ENCODE data around the gene SMIM5.

The SMIM5 gene

GRCh38 chr17:75639771-75640555 lies 6.7 kb downstream of the SMIM5 start:
- no peak for DNase-seq (ENCODE audit: low read depth in 1 of 2, low spot score in 1 of 2)

- DNase-seq (ENCODE audit: low read depth in 1 of 2, low spot score in 1 of 2), result no peak
These were observed 7.4 kb downstream of the SMIM5 start for GRCh38 chr17:75640556-75641119.

GRCh38 chr17:75641343-75641742 lies 8.1 kb downstream of the SMIM5 start:
- no peak for DNase-seq (ENCODE audit: low read depth in 1 of 2, low spot score in 1 of 2)

GRCh38 chr17:75642182-75642783 lies 9.0 kb downstream of the SMIM5 start:
- DNase-seq (ENCODE audit: low read depth in 1 of 2, low spot score in 1 of 2), result no peak

- DNase-seq (ENCODE audit: low read depth in 1 of 2, low spot score in 1 of 2), result no peak
These were observed 9.8 kb downstream of the SMIM5 start for GRCh38 chr17:75642784-75643642.

GRCh38 chr17:75643643-75644017 lies 10.4 kb downstream of the SMIM5 start:
- no peak for DNase-seq (ENCODE audit: low read depth in 1 of 2, low spot score in 1 of 2)

GRCh38 chr17:75645501-75645888 lies 12.3 kb downstream of the SMIM5 start:
- no peak for DNase-seq (ENCODE audit: low read depth in 1 of 2, low spot score in 1 of 2)

GRCh38 chr17:75645889-75646637 lies 12.8 kb downstream of the SMIM5 start:
- DNase-seq (ENCODE audit: low read depth in 1 of 2, low spot score in 1 of 2), result no peak

GRCh38 chr17:75646638-75646992 lies 13.4 kb downstream of the SMIM5 start:
- DNase-seq (ENCODE audit: low read depth in 1 of 2, low spot score in 1 of 2), result no peak

GRCh38 chr17:75647061-75647460 lies 13.8 kb downstream of the SMIM5 start:
- DNase-seq (ENCODE audit: low read depth in 1 of 2, low spot score in 1 of 2), result no peak

- no peak for DNase-seq (ENCODE audit: low read depth in 1 of 2, low spot score in 1 of 2)
These were observed 14.7 kb downstream of the SMIM5 start for GRCh38 chr17:75647921-75648320.

GRCh38 chr17:75649687-75650086 lies 16.5 kb downstream of the SMIM5 start:
- DNase-seq (ENCODE audit: low read depth in 1 of 2, low spot score in 1 of 2), result no peak

GRCh38 chr17:75650874-75651273 lies 17.6 kb downstream of the SMIM5 start:
- DNase-seq (ENCODE audit: low read depth in 1 of 2, low spot score in 1 of 2), result no peak

GRCh38 chr17:75652341-75652740 lies 19.1 kb downstream of the SMIM5 start:
- DNase-seq (ENCODE audit: low read depth in 1 of 2, low spot score in 1 of 2), result no peak

- no peak for DNase-seq (ENCODE audit: low read depth in 1 of 2, low spot score in 1 of 2)
These were observed 19.8 kb downstream of the SMIM5 start for GRCh38 chr17:75652934-75653549.

GRCh38 chr17:75654176-75654575 lies 20.9 kb downstream of the SMIM5 start:
- DNase-seq (ENCODE audit: low read depth in 1 of 2, low spot score in 1 of 2), result no peak

- DNase-seq (ENCODE audit: low read depth in 1 of 2, low spot score in 1 of 2), result no peak
These were observed 25.0 kb downstream of the SMIM5 start for GRCh38 chr17:75658237-75658636.

GRCh38 chr17:75661531-75661930 lies 28.3 kb downstream of the SMIM5 start:
- DNase-seq (ENCODE audit: low read depth in 1 of 2, low spot score in 1 of 2), result no peak

GRCh38 chr17:75662511-75662910 lies 29.3 kb downstream of the SMIM5 start:
- no peak for DNase-seq (ENCODE audit: low read depth in 1 of 2, low spot score in 1 of 2)

- DNase-seq (ENCODE audit: low read depth in 1 of 2, low spot score in 1 of 2), result no peak
These were observed 30.9 kb downstream of the SMIM5 start for GRCh38 chr17:75664099-75664549.
